Medulla oblongata (tissue), 1 donor: ENCODE measurements around the gene GPR68.

ENCODE experiments used
- DNase-seq: peaks from one replicate; pipeline ENCODE4 v3.0.0-alpha.2; 2015; ENCODE audit errors: extremely low spot score

GPR68 gene, protein sequence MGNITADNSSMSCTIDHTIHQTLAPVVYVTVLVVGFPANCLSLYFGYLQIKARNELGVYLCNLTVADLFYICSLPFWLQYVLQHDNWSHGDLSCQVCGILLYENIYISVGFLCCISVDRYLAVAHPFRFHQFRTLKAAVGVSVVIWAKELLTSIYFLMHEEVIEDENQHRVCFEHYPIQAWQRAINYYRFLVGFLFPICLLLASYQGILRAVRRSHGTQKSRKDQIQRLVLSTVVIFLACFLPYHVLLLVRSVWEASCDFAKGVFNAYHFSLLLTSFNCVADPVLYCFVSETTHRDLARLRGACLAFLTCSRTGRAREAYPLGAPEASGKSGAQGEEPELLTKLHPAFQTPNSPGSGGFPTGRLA

DNA sequence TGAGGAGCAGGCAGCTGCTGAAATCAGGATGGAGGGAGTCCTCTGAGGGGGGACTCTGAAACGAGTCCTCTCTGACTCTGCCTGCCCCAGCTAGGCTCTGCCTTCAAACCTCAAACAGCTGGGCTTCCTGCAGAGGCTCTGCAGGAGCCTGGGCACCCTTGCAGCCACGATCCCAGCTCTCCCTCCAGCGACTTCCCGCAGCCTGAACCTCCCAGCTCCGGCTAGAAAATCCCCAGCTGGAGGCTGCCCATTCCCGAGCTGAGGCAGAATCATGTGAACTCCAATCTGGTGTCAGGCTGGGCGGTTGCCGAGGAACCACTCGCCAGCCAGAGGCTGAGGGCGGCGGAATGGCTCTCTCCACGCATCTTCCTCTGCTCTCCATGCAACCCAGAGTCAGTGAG is at the start of gene GPR68:
Gene GPR68 (minus strand): TSS at position 204 of the 401 bp plus-strand sequence. CDS start 9,654 bp downstream, outside the sequence.
- DNase-seq, result peak; percentile 76

DNA sequence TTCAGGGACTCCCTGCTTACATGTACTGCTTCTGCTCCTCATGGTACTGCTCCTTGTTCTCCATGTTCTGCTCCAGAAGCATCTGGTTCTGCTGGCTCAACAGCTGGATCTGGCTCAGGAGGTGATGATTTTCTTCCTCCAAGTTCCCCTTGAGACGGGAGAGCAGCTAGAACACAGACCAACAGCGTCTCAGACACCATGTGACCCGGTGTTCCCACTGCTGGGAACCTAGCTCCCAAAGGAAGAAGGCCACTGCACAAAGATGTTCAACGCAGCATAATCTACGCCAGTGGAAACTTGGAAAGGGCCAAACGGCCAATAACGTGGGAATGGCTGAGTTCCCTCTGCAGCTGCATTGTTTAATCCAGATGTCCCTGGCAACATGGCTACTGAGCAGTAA is 49.6 kb upstream of the GPR68 start:
- no peak for DNase-seq

DNA sequence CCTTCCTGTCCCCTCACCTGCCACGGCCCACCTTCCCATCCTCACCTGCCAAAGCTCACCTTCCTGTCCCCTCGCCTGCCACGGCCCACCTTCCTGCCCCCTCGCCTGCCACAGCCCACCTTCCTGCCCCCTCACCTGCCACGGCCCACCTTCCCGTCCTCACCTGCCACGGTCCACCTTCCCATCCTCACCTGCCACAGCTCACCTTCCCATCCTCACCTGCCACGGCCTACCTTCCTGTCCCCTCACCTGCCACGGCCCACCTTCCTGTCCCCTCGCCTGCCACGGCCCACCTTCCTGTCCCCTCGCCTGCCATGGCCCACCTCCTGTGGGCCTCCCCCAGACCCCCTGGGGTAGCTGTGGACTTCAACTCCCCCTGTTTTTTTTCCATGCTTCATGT is 48.8 kb upstream of the GPR68 start:
- no peak for DNase-seq

DNA sequence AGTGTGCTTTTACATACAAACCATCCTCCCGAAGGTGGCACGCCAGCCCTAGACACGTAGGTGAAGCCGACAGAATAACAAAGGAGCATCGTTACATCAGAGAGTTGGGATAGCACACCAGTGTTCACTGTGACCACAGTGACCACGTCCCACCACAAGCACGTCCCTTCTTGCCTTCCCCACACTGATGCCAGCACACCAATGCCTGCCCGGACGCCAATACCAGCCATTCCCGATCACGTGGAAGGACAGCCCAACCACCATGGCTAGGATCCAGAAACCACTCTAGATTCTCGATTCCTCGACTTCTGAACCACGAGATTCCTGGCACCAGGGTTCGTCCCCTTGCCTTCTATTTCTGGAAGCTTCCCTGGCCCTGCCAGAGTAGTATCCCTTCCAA is 48.0 kb upstream of the GPR68 start:
- no peak for DNase-seq

DNA sequence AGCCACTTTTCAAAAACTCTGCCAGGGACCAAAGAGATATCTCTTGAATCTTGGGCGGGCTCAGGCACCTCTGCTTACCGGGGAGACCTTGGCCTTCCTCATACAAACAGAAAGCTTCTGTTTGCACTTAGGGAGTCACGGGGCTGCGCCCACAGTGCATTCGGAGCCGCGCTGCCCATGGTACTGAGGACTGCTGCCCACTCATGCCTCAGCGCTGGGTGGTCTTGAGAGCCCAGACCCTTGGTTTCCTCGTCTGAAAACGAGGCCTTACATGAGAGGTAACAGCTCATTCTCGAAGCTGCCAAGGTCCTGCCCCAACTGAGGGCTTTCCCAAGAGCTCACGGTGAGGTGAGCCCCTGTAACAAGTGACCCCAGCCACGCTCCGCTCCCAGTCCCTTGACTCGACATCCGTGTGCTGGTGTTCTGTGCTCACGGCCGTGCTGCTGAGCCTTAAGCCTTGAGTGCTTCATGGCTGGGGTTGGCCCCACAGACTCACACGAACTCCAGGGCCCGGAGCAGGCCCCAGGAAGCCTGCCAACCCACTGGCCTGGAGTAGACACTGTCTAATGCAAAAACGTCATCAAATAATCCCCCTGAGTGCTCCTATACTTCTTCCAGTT is 47.4 kb upstream of the GPR68 start:
- DNase-seq, result no peak

DNA sequence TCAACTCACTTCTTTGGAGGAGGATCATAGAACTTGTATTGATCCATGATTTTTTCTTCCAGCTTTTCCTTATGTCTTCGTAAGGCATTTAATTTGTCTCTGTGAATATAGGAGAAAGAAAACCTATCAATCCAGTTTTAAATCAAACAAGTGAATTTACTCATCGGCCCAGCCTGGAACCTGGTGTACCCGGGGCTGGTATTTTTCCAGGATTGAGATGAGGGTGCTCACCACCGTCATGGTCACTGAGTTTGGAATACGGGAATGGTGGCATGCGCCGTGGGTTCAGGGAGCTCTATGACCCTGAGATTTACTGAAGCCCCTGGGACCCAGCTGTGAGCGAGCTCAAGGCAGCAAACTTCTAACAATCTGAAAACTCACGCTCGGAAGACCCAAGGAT is 46.5 kb upstream of the GPR68 start:
- no peak for DNase-seq

DNA sequence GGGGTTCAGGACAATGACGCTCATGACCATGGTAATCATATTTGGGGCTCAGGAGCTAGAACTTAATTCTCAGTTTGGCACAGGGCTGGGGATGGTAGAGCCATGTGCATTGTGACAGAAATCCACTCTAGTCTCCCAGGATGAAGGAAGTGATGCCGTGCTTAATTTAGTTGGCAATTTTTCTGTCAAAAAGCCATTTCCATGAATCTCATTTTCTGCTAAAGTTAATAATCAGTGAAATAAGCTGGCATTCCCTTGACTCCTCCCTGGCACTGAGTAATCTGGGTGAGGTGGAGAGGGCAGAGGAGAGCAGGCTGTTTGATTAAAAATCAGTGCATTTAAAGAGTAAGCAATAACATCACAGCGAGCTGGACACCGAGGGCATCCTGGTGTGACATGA is 45.0 kb upstream of the GPR68 start:
- DNase-seq, result no peak

DNA sequence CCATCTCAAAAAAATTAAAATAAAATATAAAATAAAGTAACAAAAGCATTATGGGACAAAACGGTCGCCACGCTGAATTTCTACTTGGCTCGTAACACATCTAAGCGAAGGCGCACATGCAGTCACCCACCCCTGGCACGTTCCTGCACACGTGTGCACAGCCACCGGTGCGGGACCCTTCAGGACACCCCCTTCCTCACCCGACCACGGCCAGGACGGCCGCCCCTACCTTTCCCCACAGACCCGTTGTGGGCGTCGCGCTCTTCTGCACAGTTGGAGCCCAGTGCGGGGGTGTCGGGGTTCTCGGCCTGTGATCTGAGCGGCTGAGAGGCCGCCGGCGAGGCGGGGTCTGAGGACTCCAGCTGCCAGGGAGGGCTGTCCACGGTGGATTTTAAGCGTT is 44.4 kb upstream of the GPR68 start:
- DNase-seq, result no peak

DNA sequence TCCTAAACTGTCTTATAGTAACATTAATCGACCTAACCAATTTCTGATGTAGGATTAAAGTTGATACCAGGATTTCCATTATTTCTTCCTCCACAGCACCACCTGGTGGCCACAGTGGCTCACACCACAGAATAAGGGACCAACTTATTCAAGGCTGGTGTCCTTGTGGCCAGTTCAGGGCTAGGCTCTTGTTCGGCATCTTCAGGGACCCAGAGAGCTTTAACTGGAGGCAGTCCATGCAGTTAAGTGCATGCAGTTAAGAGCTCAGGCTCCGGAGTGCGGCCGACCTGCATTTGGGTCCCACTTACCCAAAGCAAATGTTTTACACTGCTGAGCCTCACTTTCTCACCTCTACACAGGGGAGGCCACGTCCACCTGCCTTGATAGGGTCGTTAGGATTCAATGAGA is 42.0 kb upstream of the GPR68 start:
- DNase-seq, result peak; percentile 91

DNA sequence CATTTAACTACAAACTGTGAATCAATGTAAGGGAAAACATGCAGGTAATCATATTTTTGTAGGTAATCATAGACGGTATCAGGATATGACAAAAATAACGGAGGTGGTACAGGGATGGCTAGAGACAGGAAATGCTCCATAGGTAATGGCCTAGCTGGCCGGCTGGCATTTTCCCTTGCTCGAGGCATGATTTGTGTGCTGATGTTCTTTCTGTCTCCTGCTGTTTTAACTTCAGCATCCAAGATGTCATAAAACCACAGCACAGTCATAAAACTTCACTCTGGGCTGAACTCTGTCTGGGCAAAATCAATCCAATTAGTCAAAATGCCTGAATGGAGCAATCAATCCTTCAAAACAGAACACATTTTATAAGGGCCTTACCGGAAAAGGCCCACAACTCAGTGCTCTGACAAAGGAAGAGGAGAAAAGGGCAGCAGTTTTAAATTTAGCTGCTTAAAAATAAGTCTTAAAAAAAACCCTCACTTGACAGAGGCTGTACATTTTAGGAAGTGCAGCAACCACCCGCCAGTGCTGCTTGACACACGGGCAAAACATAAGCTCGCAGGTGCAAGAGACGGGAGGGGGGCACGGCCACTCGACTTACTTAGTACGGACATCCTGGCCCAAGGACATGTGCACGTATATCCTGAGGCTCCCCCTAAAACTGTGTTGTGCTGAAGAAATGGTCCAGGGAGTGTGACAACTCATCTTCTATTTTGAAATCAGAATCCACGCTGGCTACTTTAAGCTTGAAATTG is 40.5 kb upstream of the GPR68 start:
- no peak for DNase-seq

DNA sequence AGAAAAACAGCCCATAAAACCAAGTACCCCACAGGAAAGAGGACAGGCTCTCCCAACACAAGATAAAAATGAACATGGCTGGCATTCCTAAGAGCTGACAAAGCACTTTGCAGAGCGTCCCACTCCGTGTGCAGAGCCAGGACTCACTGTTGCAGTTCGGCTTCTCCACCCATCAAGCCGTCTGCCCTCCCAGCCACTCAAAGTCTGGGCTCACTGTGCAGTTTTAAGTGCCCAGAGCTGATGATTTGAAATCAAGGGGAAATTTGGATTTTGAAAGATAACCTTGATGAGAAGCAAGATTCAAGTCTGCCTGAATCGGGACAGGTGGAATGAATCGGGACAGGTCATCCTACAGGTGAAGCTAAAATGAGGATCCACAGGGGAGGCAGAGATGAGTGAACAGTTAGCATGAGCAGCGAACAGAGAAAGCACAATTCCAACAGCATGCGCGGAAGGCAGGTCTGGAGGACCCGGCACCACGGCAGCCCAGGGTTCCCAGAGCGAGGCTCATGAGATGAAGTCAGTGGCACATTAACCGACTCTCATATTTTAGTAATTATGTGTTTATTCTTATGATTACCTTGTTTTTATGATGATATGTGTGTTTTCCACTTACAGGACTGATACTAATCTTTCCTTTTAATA is 39.8 kb upstream of the GPR68 start:
- no peak for DNase-seq

DNA sequence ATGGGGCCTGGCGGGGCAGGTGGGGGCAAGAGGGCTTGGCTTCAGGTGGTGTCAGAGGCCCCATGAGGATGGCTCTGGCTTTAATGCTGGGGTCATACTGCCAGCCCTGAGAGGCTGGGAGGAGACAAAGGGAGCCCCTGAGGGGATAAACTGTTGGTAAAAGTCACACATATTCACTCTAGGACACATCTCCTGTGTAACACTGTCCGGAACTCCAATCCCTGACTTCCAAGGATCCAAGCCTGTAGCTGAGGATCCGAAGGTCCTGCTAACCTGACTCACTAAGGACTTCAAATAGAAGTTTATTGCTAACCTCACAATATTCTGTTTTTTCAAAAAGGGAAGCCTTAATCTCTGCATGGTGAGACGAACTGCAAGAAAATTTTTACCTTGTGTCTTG is 39.2 kb upstream of the GPR68 start:
- DNase-seq, result no peak

DNA sequence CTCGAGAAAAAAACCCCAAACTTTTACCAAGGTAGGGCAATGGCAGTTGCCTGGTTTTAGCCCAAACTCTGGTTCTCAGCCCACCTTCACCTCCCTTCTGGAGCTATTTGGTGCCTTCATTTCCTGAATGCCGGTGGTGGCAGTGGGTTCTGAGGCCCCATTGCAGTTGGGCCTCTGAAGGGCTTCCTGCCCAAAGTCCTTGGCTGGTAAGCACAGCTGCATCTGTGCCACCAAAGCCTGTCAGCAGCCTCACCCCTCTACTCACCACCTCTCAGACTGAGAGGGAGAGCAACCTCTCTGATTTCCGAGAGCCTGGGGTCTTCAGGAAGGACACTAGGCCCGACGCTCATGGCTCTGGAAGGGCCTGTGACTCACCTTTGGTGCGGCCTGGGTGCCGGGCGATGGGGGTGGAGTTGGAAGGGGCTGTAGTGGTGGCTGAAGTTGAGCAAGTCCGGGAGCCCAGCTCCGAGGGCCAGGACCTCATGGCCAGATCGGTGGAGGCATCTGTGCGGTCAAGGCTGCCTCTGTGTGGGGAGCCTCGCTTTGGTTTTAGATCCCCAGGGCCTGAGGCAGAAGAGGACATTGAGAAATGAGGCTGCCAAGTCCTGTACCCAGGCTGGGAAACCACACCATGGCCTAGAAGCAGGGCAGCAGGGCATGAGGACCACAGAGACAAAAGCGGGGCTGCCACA is 38.6 kb upstream of the GPR68 start:
- no peak for DNase-seq

DNA sequence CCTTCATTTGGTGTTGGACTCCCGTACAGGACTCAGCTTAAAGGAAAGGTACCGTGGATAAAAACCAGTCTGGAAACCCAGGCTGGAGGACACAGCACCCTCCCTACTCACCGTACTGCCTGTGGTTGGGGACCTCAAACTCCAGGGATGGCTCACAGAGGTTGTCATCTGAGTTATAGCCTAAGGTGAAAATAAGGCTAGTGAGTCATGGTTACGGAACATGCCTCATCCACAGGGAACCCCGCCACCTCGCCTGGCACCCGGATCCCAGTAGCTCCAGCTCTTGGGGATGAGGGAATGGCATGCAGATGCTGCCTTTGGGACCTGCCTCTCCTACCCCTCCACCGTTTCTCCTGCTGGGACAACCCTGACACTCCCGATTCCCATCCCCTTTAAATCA is 36.8 kb upstream of the GPR68 start:
- DNase-seq, result no peak

DNA sequence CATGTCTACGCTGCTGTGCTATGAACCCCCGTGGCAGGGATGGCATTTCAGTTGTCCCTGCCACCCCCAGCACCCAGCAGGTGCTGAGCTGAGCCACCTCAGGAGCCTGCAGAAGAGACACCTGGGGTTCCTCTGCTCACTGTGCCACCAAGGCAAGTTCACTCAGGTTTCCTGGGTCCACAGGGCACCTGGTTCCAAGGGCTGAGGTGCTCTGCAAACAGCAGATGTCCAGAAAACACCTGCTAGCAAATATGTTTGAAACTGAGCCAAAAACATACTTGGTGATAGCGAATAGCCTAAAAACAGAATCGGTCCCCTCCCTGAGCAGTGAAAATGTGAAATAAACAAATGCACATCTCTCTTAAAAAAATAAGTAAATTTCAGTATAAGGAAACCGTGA is 35.6 kb upstream of the GPR68 start:
- no peak for DNase-seq

DNA sequence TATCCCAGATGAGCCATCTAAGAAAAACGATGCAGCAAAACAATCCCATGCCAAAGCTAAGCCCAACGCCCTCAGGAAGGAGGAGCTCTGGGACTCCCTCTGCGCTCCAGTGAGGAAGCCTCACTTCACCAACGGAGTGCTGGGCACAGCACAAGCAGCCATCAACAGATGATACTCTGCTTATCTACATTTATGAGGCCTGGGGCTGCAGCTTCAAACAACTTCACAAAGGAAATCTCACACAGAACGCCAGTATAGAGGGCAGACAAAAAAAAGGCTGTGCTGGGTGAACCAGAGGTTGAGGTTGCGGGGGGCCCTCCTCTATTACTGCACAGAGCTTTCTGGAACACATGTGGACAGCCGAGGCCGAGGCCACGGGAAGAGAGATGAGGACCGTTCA is 34.9 kb upstream of the GPR68 start:
- no peak for DNase-seq

DNA sequence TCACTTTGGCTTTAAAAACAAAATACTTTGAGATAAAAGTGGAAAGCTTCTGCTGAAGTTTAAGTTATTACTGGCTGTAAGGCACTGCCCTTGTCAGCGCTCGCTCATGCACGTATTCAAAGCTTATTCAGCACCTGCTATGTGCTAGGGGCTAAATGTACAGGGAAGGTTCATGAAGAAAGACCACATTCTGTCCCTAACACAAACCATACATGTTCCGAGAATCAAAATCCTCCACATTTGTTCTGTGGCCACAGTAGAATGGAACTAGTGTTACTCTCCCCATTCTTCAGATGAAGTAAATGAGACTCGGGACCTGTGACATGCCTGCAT is 33.8 kb upstream of the GPR68 start:
- DNase-seq, result no peak

DNA sequence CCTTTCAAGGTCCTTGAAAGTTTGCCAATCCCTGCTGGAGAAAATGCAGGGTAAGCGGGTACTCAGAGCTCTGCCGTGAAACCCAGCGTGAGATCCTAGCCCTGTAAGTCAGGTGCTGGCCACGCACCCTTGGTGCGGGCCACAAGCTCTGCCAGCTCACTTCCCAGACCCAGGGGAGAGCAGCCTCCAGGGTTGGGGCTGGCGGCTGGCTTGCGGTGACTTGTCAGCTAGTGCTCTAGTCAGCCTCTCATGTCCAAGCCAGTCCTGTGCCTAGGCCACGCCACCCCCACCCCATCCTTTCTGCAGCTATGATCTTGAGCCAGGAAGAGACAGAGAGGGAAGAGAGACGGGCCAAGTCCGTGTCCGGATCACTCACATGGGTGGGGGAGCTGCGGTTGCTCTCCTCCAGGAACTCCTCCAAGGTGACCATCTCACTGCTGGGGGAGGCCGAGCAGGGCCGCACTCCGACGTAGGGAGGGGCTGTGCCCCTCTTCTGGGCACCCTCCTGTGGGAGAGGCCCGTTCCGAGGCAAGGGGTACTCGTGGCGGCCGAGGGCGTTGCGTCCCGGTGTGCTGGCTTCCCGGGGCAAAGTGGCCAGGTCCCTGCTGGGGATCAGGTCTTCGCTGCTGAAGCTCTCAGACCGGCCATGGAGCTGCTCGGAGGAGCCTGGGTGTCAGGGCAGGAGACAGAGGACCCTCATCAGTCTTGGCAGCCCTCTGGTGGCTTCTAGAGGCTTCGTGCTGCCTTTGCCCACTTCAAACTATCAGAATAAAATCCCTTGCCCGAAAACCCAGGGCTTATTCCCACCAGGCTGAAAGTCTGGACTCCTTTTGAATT is 33.3 kb upstream of the GPR68 start:
- no peak for DNase-seq

DNA sequence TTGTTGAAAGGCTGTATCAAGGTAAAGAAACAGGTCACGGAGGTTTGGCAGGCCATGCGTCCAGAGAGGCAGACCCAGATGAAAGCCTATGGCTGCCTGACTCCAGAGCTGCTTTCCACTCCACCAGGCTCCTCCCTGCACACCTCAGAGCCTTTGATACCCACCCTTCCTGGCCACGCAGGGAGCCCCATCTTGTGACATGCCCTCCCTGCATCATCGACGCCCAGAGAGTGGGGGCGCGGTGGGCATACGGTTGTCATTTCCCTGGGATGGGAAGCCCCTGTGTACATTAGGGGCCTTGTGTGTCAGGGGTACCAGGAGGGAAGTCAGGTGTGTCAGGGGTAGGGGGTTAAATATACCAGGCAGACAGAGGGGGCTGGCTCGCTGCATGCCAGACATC is 30.3 kb upstream of the GPR68 start:
- DNase-seq, result no peak

DNA sequence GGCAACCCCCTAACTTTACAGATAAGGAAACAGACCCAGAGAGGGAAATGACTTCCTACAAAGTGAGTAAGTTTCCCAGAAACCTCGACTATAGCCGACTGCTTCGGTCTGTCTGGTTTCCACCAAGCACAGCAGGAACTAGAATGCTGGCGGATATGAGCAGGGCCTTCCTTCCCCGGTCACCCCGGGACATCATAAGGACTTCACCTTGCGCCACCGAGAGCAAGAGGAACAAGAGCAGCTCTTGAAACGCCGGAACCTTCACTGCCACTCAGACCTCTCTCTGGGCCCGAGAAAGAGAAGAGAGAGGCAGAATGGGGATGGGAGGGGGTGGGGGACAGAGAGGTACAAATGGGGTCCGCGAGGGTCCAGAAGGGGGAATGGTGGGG is 29.4 kb upstream of the GPR68 start:
- DNase-seq, result no peak

DNA sequence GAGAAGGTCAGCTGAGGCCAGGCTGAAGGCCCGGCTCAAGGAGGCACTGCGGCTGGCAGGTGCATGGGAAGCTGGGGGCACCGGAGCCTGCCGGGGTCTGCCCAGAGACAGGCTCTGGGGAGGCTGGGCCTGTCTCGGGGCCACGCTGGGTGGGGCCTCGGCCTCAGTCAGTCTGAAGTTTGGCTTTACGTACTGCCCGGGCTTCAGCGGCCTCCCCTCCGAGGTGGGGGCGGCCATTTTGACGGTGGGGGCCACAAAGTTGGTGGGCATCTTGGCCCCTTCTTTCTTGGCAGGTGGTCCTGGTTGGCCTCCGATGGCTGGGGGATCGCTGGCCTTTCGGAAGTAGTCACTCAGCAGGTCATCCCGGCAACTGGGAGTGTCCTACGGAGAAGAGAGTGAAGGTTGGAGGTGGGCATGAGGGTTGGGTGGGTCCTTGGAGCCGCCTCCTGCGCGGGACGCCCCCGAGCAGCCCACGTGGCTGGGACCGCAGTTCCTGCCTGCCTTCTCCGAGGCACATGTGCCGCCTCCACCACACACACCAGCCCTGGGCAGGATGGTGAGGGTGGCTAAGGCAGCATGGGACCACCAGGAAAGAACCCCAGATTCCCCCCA is 28.9 kb upstream of the GPR68 start:
- no peak for DNase-seq
